ENCODE data around the gene AATK.

- TF ChIP-seq POLR2A (IDR thresholded peaks at IDR 0.05) (no peak), CTCF (IDR thresholded peaks at IDR 0.05) (no peak), EP300 (IDR thresholded peaks at IDR 0.05) (no peak)
Measured at GRCh38 chr17:81191646-81192045, 25.6 kb upstream of the AATK start.

Measured in tibial nerve (tissue), 4 donors.